H9 (cell line): ENCODE measurements around the gene GARRE1. TPM values are rescaled to one million over a fixed set of nuclear protein-coding genes. Genes with fewer than 3 reads are reported as not detected.

Experiments used
- DNase-seq: peaks from one replicate; pipeline ENCODE4 v3.0.0-alpha.2; 2017
- H2AFZ ChIP-seq: one replicate; pipeline ENCODE4 v1.6.1; 2013; ENCODE audit warnings: mild to moderate bottlenecking, low read length, control low read depth, moderate library complexity
- H2AK5ac ChIP-seq: 2 replicates; pipeline ENCODE4 v1.6.1; 2013; ENCODE audit warnings: low read length, control low read depth, mixed read lengths; ENCODE audit not compliant: insufficient read length
- H2BK120ac ChIP-seq: one replicate; pipeline ENCODE4 v1.6.1; 2013; ENCODE audit warnings: low read depth, mild to moderate bottlenecking, low read length, control low read depth, inconsistent platforms; ENCODE audit not compliant: poor library complexity, severe bottlenecking
- H2BK12ac ChIP-seq: 2 replicates; pipeline ENCODE4 v1.6.1; 2013; ENCODE audit warnings: low read length, control low read depth, mixed read lengths, low read depth; ENCODE audit not compliant: insufficient read length
- H2BK15ac ChIP-seq: 2 replicates; pipeline ENCODE4 v1.6.1; 2013; ENCODE audit warnings: low read depth, low read length, control low read depth
- H2BK20ac ChIP-seq: one replicate; pipeline ENCODE4 v1.6.1; 2013; ENCODE audit warnings: low read depth, mild to moderate bottlenecking, low read length, control low read depth, inconsistent platforms; ENCODE audit not compliant: poor library complexity, severe bottlenecking
- H2BK5ac ChIP-seq: 2 replicates; pipeline ENCODE4 v1.6.1; 2013; ENCODE audit warnings: low read length, control low read depth, mixed read lengths; ENCODE audit not compliant: insufficient read length
- H3K14ac ChIP-seq: 2 replicates; pipeline ENCODE4 v1.6.1; 2013; ENCODE audit warnings: low read length, control low read depth; ENCODE audit not compliant: insufficient read depth
- H3K18ac ChIP-seq: 2 replicates; pipeline ENCODE4 v1.6.1; 2013; ENCODE audit warnings: low read depth, mild to moderate bottlenecking, mixed read lengths, low read length, control low read depth; ENCODE audit not compliant: insufficient read length
- H3K23ac ChIP-seq: 2 replicates; pipeline ENCODE4 v1.6.1; 2013; ENCODE audit warnings: low read length, control low read depth, mixed read lengths, low read depth; ENCODE audit not compliant: insufficient read length
- H3K23me2 ChIP-seq: 2 replicates; pipeline ENCODE4 v1.6.1; 2013; ENCODE audit warnings: low read depth, mild to moderate bottlenecking, mixed read lengths, low read length, control low read depth; ENCODE audit not compliant: insufficient read length, poor library complexity, severe bottlenecking
- H3K27ac ChIP-seq: 2 replicates; pipeline ENCODE4 v1.5.1; 2013; ENCODE audit warnings: low read length, control low read depth, mixed read lengths, low read depth; ENCODE audit not compliant: insufficient read length
- H3K27me3 ChIP-seq: 2 replicates; pipeline ENCODE4 v1.6.1; 2013; ENCODE audit warnings: low read length, control low read depth, inconsistent platforms; ENCODE audit not compliant: insufficient read depth
- H3K4ac ChIP-seq: 2 replicates; pipeline ENCODE4 v1.6.1; 2013; ENCODE audit warnings: low read depth, mild to moderate bottlenecking, control low read depth, inconsistent platforms, low read length, moderate library complexity
- H3K4me1 ChIP-seq: 2 replicates; pipeline ENCODE4 v1.6.1; 2013; ENCODE audit warnings: low read length, control low read depth, inconsistent platforms; ENCODE audit not compliant: insufficient read depth
- H3K4me2 ChIP-seq: 2 replicates; pipeline ENCODE4 v1.6.1; 2013; ENCODE audit warnings: low read length, control low read depth, mixed read lengths; ENCODE audit not compliant: insufficient read length, insufficient read depth
- H3K56ac ChIP-seq: 2 replicates; pipeline ENCODE4 v1.6.1; 2013; ENCODE audit warnings: low read depth, mild to moderate bottlenecking, mixed read lengths, low read length, control low read depth; ENCODE audit not compliant: insufficient read length
- H3K79me1 ChIP-seq: 2 replicates; pipeline ENCODE4 v1.6.1; 2013; ENCODE audit warnings: low read depth, mild to moderate bottlenecking, moderate library complexity, low read length, control low read depth, inconsistent platforms; ENCODE audit not compliant: insufficient read depth, poor library complexity, severe bottlenecking
- H3K79me2 ChIP-seq: 2 replicates; pipeline ENCODE4 v1.6.1; 2013; ENCODE audit warnings: low read length, control low read depth, inconsistent platforms; ENCODE audit not compliant: insufficient read depth
- H3K9ac ChIP-seq: 2 replicates; pipeline ENCODE4 v1.6.1; 2013; ENCODE audit warnings: low read length, control low read depth, mixed read lengths; ENCODE audit not compliant: insufficient read length; ENCODE audit errors: extremely low read depth
- H3K9me3 ChIP-seq: one replicate; pipeline ENCODE4 v1.6.1; 2013; ENCODE audit warnings: low read depth, low read length, inconsistent platforms; ENCODE audit not compliant: control insufficient read depth
- H3T11ph ChIP-seq: one replicate; pipeline ENCODE4 v1.6.1; 2013; ENCODE audit warnings: mild to moderate bottlenecking, low read length, control low read depth, inconsistent platforms
- H4K20me1 ChIP-seq: one replicate; pipeline ENCODE4 v1.6.1; 2013; ENCODE audit not compliant: control insufficient read depth, insufficient read length, insufficient read depth
- H4K5ac ChIP-seq: 2 replicates; pipeline ENCODE4 v1.6.1; 2013; ENCODE audit warnings: low read depth, mild to moderate bottlenecking, mixed read lengths, low read length, control low read depth; ENCODE audit not compliant: insufficient read length
- H4K8ac ChIP-seq: replicated peaks from 2 replicates; pipeline ENCODE4 v1.6.1; 2013; ENCODE audit warnings: low read length, control low read depth, mixed read lengths, low read depth; ENCODE audit not compliant: insufficient read length
- H4K91ac ChIP-seq: 2 replicates; pipeline ENCODE4 v1.6.1; 2013; ENCODE audit warnings: low read depth, mild to moderate bottlenecking, moderate library complexity, mixed read lengths, low read length, control low read depth; ENCODE audit not compliant: insufficient read length
- H3K27ac Mint-ChIP-seq, 3 experiments: 2 replicates in 2 of 3; 3 replicates in 1 of 3; pipeline ENCODE4 v1.8.0; 2020 to 2021; ENCODE audit warnings: mixed read lengths in 3 of 3, mild to moderate bottlenecking in 1 of 3, moderate library complexity in 1 of 3
- H3K27me3 Mint-ChIP-seq: 2 replicates; pipeline ENCODE4 v1.8.0; 2021; ENCODE audit warnings: low read depth, mild to moderate bottlenecking, moderate library complexity, mixed read lengths
- H3K36me3 Mint-ChIP-seq, 3 experiments: 2 replicates in 2 of 3; 3 replicates in 1 of 3; pipeline ENCODE4 v1.8.0; 2020 to 2021; ENCODE audit warnings: low read depth in 3 of 3, mixed read lengths in 3 of 3; ENCODE audit not compliant: insufficient read depth in 1 of 3
- H3K4me1 Mint-ChIP-seq, 2 experiments: 2 replicates each; pipeline ENCODE4 v1.8.0; 2020; ENCODE audit warnings: mixed read lengths in 2 of 2
- H3K4me3 Mint-ChIP-seq, 2 experiments: 2 replicates in 1 of 2; 3 replicates in 1 of 2; pipeline ENCODE4 v1.8.0; 2020 to 2021; ENCODE audit warnings: mild to moderate bottlenecking in 2 of 2, mixed read lengths in 2 of 2, moderate library complexity in 1 of 2
- H3K9me3 Mint-ChIP-seq, 2 experiments: 2 replicates in 1 of 2; 3 replicates in 1 of 2; pipeline ENCODE4 v1.8.0; 2020; ENCODE audit warnings: mild to moderate bottlenecking in 2 of 2, mixed read lengths in 2 of 2, moderate library complexity in 1 of 2
- WGBS: extraction: QIAGEN DNeasy Blood & Tissue Kit; methylation state at CpG from one replicate; pipeline ENCODE4 v1.1.7; 2013; ENCODE audit warnings: missing lambda C conversion rate, low lambda C conversion rate, mixed read lengths; ENCODE audit not compliant: insufficient read length; ENCODE audit errors: extremely low coverage; 5-methylcytosine and 5-hydroxymethylcytosine counted together
- total RNA-seq: library from RNA; stranded (reverse); gene quantifications from 2 replicates; pipeline ENCODE4 v1.2.1, GENCODE V29; 2021
- TF ChIP-seq, protein P1 (sequence below): fragments of 200-600 bp; sonication (generic); conservative IDR thresholded peaks from 3 replicates; pipeline ENCODE4 v1.8.0; 2021; ENCODE audit warnings: antibody characterized with exemption, mild to moderate bottlenecking

GARRE1 gene
- total RNA-seq, 1 experiment from 2014 or later, result 24.1 TPM

DNA sequence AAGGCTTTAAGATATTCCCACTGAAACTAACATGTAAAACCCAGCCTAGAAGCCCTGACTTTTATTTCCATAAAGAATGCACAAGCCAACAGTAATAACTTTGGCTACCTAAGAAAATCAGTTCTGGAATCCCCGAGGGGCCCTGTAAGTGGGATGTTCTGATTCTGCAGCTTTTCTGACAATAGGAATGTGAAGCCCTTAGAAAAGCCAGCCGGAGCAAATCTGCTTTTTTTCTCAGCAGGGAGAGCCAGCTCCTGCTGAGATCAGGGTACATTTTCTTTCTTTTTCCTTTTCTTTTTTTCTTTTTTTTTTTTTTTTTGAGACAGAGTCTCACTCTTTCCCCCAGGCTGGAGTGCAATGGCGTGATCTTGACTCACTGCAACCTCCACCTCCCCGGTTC lies 8.0 kb upstream of the GARRE1 start:
- H3K4me3 Mint-ChIP-seq, result no peak overlapping the region

More for the DNA sequence above, 8.0 kb upstream of the GARRE1 start:
- no peaks in the 10 kb centered on the region for H3K9me3 Mint-ChIP-seq
- H3K27me3 Mint-ChIP-seq, result no peaks in the 10 kb centered on the region
- Histone ChIP-seq H3K9me3 (no peaks in the 10 kb centered on the region), H3K79me2 (no peaks in the 10 kb centered on the region), H3K23ac (no peak overlapping the region), H2BK5ac (no peak overlapping the region), H3K4me2 (no peak overlapping the region), H3K4me1 (no peaks in the 10 kb centered on the region), H2BK12ac (no peak overlapping the region), H4K8ac (no peak overlapping the region), H3K23me2 (no peaks in the 10 kb centered on the region), H3K79me1 (no peaks in the 10 kb centered on the region), H4K5ac (no peak overlapping the region), H3K56ac (no peak overlapping the region), H2BK20ac (no peak overlapping the region), H3K9ac (no peak overlapping the region), H2AK5ac (no peak overlapping the region), H3K14ac (no peak overlapping the region), H2AFZ (no peak overlapping the region), H4K20me1 (no peaks in the 10 kb centered on the region), H3K27me3 (no peaks in the 10 kb centered on the region), H3K4ac (no peak overlapping the region), H4K91ac (no peak overlapping the region), H3T11ph (no peak overlapping the region), H2BK15ac (no peak overlapping the region), H2BK120ac (no peak overlapping the region), H3K18ac (no peak overlapping the region), H3K27ac (no peak overlapping the region)
- TF ChIP-seq, protein P1, sequence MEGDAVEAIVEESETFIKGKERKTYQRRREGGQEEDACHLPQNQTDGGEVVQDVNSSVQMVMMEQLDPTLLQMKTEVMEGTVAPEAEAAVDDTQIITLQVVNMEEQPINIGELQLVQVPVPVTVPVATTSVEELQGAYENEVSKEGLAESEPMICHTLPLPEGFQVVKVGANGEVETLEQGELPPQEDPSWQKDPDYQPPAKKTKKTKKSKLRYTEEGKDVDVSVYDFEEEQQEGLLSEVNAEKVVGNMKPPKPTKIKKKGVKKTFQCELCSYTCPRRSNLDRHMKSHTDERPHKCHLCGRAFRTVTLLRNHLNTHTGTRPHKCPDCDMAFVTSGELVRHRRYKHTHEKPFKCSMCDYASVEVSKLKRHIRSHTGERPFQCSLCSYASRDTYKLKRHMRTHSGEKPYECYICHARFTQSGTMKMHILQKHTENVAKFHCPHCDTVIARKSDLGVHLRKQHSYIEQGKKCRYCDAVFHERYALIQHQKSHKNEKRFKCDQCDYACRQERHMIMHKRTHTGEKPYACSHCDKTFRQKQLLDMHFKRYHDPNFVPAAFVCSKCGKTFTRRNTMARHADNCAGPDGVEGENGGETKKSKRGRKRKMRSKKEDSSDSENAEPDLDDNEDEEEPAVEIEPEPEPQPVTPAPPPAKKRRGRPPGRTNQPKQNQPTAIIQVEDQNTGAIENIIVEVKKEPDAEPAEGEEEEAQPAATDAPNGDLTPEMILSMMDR, result no peak
- H3K36me3 Mint-ChIP-seq, result no peaks in the 10 kb centered on the region
- no peak for DNase-seq
- no CpG with 5 or more reads among the region's 4 CpGs for WGBS
- H3K4me1 Mint-ChIP-seq, result peaks cover 4 to 13% of the 10 kb centered on the region in 2 experiments
- H3K27ac Mint-ChIP-seq, result no peak overlapping the region
